CD14-positive monocyte (primary cell): ENCODE measurements around the gene ATG7. TPM values are rescaled to one million over a fixed set of nuclear protein-coding genes. Genes with fewer than 3 reads are reported as not detected.

Source experiments
- DNase-seq, 3 donors: peaks; one replicate each; pipeline ENCODE4 v3.0.0-alpha.2; 2011 to 2022
- H2AFZ ChIP-seq: 2 replicates; pipeline ENCODE4 v1.6.0; 2012; ENCODE audit warnings: mild to moderate bottlenecking, low read depth, low read length, inconsistent platforms; ENCODE audit not compliant: insufficient read depth, poor library complexity, severe bottlenecking
- H3K27ac ChIP-seq, 2 donors: 1 replicate in 1 of 2; 2 replicates in 1 of 2; pipeline ENCODE4 v1.5.1; 2012 to 2013; ENCODE audit warnings: low read length in 2 of 2, control low read depth in 1 of 2, inconsistent platforms in 1 of 2, low read depth in 1 of 2, mild to moderate bottlenecking in 1 of 2
- H3K27me3 ChIP-seq, 2 donors: one replicate each; pipeline versions ENCODE4 v1.6.0 to v1.6.1; 2011 to 2013; ENCODE audit warnings: low read length in 2 of 2; ENCODE audit not compliant: control insufficient read depth in 2 of 2, insufficient read depth in 2 of 2
- H3K36me3 ChIP-seq, 2 donors: replicated peaks in 1 of 2; 1 replicate in 1 of 2; 2 replicates in 1 of 2; pipeline versions ENCODE4 v1.5.1 to v1.6.1; 2012 to 2013; ENCODE audit warnings: low read length in 2 of 2, control low read depth in 1 of 2, inconsistent platforms in 1 of 2, mild to moderate bottlenecking in 1 of 2; ENCODE audit not compliant: insufficient read depth in 2 of 2, control insufficient read depth in 1 of 2
- H3K4me1 ChIP-seq, 2 donors: 1 replicate in 1 of 2; 2 replicates in 1 of 2; pipeline versions ENCODE4 v1.5.1 to v1.6.1; 2012 to 2013; ENCODE audit warnings: low read length in 2 of 2, control low read depth in 1 of 2, inconsistent platforms in 1 of 2, mild to moderate bottlenecking in 1 of 2, moderate library complexity in 1 of 2; ENCODE audit not compliant: insufficient read depth in 2 of 2, control insufficient read depth in 1 of 2
- H3K4me2 ChIP-seq: replicated peaks from 2 replicates; pipeline ENCODE3; 2012; ENCODE audit warnings: low read length, moderate library complexity, mild to moderate bottlenecking; ENCODE audit not compliant: poor library complexity, severe bottlenecking; ENCODE audit errors: extremely low read depth
- H3K4me3 ChIP-seq, 3 experiments: fragments of 200-600 bp in 1 of 3; sonication (generic) in 1 of 3; replicated peaks in 1 of 3; 1 replicate in 2 of 3; 2 replicates in 1 of 3; pipeline ENCODE4 v1.5.1; 2011 to 2013; ENCODE audit warnings: low read length in 3 of 3, mild to moderate bottlenecking in 3 of 3, control low read depth in 2 of 3, low read depth in 2 of 3, inconsistent platforms in 1 of 3, moderate library complexity in 1 of 3
- H3K79me2 ChIP-seq: 2 replicates; pipeline ENCODE4 v1.6.0; 2012; ENCODE audit warnings: mild to moderate bottlenecking, control low read depth, inconsistent platforms, low read length, moderate library complexity; ENCODE audit not compliant: insufficient read depth
- H3K9ac ChIP-seq: 2 replicates; pipeline ENCODE4 v1.6.0; 2017; ENCODE audit warnings: low read length, mild to moderate bottlenecking; ENCODE audit not compliant: insufficient read depth, poor library complexity, severe bottlenecking
- H3K9me3 ChIP-seq, 2 donors: replicated peaks in 1 of 2; 1 replicate in 1 of 2; 2 replicates in 1 of 2; pipeline versions ENCODE4 v1.5.1 to v1.6.1; 2012 to 2013; ENCODE audit warnings: low read length in 2 of 2, control low read depth in 1 of 2; ENCODE audit not compliant: control insufficient read depth in 1 of 2, insufficient read depth in 1 of 2
- H4K20me1 ChIP-seq: 2 replicates; pipeline ENCODE4 v1.6.0; 2012; ENCODE audit warnings: mild to moderate bottlenecking, low read length, control low read depth, moderate library complexity; ENCODE audit not compliant: insufficient read depth
- H3K27ac Mint-ChIP-seq, 7 donors: one replicate each; pipeline ENCODE4 v1.8.0; 2020; ENCODE audit warnings: mild to moderate bottlenecking in 7 of 7, mixed read lengths in 7 of 7, moderate library complexity in 6 of 7, inconsistent platforms in 2 of 7
- H3K27me3 Mint-ChIP-seq, 3 donors: one replicate each; pipeline ENCODE4 v1.8.0; 2021 to 2022; ENCODE audit warnings: low read depth in 3 of 3, mild to moderate bottlenecking in 3 of 3, mixed read lengths in 3 of 3, moderate library complexity in 3 of 3, inconsistent platforms in 1 of 3
- H3K36me3 Mint-ChIP-seq, 2 donors: one replicate each; pipeline ENCODE4 v1.8.0; 2020; ENCODE audit warnings: mixed read lengths in 2 of 2, inconsistent platforms in 1 of 2, mild to moderate bottlenecking in 1 of 2
- H3K4me1 Mint-ChIP-seq: one replicate; pipeline ENCODE4 v1.8.0; 2020; ENCODE audit warnings: mild to moderate bottlenecking, mixed read lengths
- H3K4me3 Mint-ChIP-seq, 2 donors: one replicate each; pipeline ENCODE4 v1.8.0; 2020; ENCODE audit warnings: mild to moderate bottlenecking in 2 of 2, mixed read lengths in 2 of 2, moderate library complexity in 1 of 2
- H3K9me3 Mint-ChIP-seq, 7 donors: one replicate each; pipeline ENCODE4 v1.8.0; 2020 to 2022; ENCODE audit warnings: mixed read lengths in 7 of 7, mild to moderate bottlenecking in 6 of 7, moderate library complexity in 6 of 7, inconsistent platforms in 2 of 7
- CTCF ChIP-seq: fragments of 200-600 bp; IDR thresholded peaks from one replicate; pipeline ENCODE4 v1.8.0; 2022; ENCODE audit warnings: antibody characterized with exemption, mild to moderate bottlenecking
- WGBS: methylation state at CpG from one replicate; pipeline ENCODE4 v1.1.5; 2013; ENCODE audit warnings: missing lambda C conversion rate; ENCODE audit not compliant: insufficient coverage; 5-methylcytosine and 5-hydroxymethylcytosine counted together
- intact Hi-C, 2 donors: fragments of 100-400 bp; cut with micrococcal nuclease; formaldehyde crosslinking; loops; one replicate each; pipeline versions ENCODE4 v1.15.0 to v1.15.1; 2023
- polyA plus RNA-seq, 3 donors: library from polyadenylated mRNA; depleted of rRNA in 1 of 3; unstranded in 2 of 3; stranded (reverse) in 1 of 3; fragments of 300-500 nt in 2 of 3; fragments of >200 nt in 1 of 3; fragmentation: Illumina TruSeq in 2 of 3; gene quantifications; 1 replicate in 2 of 3; 2 replicates in 1 of 3; pipeline ENCODE4 v1.2.3, GENCODE V29; 2012 to 2021

ATG7 gene
- polyA plus RNA-seq, 3 donors = 57.4 to 101 (median 89.7) TPM

GRCh38 chr3:11297126-11297525 lies 24.9 kb downstream of the ATG7 start:
- no peak overlapping the region for H3K4me2 ChIP-seq
- H4K20me1 ChIP-seq = peaks cover 59% of the 10 kb centered on the region
- no peak for DNase-seq
- Mint-ChIP-seq H3K9me3 (no peaks in the 10 kb centered on the region), H3K36me3 (peaks cover 68 to 86% of the 10 kb centered on the region in 2 donors), H3K4me1 (peaks cover 17% of the 10 kb centered on the region), H3K27ac (peak overlapping the region in 5 of 7 donors; percentile 54 to 78 (median 64)), H3K4me3 (no peak overlapping the region), H3K27me3 (peaks cover 0 to 3% (median 0%) of the 10 kb centered on the region in 3 donors)
- H3K4me1 ChIP-seq = peaks cover 4 to 6% of the 10 kb centered on the region in 2 donors
- no peaks in the 10 kb centered on the region for H3K27me3 ChIP-seq
- no peak overlapping the region for H3K9ac ChIP-seq
- H3K79me2 ChIP-seq = peaks cover 76% of the 10 kb centered on the region
- intact Hi-C loops = loop anchor here in 1 of 2 donors (5.0 kb wide), 1 partner anchor 35 kb away; no protein-coding TSS in a partner anchor
- peak overlapping the region in 1 of 2 donors; percentile 52 for H3K27ac ChIP-seq
- H3K9me3 ChIP-seq = no peaks in the 10 kb centered on the region
- no peak overlapping the region for H2AFZ ChIP-seq
- no peak for TF ChIP-seq CTCF
- WGBS = 100% methylated on average over 4 of the region's 4 CpGs
- H3K36me3 ChIP-seq = peaks cover 51 to 74% of the 10 kb centered on the region in 2 donors
- H3K4me3 ChIP-seq = no peak overlapping the region

DNA sequence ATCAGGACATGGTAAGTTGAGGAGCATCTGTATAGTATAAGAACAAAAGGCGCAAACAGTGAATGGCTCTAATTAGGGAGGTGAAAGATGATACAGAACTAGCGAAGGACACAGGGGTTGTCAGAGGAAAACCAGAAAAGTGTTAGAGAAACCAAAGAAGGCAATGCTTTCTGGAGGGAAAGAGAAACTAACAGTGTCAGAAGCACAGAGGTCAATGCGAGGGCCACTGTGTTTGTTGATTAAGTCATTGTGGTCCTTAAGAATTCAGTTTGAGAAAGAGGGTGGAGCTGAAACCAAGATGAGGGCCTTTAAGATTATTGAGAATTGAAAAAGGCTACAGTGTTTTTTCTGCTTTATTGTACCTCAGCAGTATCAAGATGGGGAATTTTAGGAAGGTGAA lies 28.8 kb downstream of the ATG7 start:
- H3K36me3 Mint-ChIP-seq = peaks cover 77 to 100% of the 10 kb centered on the region in 2 donors
- no peak overlapping the region for H3K27ac ChIP-seq
- WGBS = 93% methylated on average over 3 of the region's 3 CpGs
- H3K27ac Mint-ChIP-seq = peak overlapping the region in 4 of 7 donors; percentile 14 to 66 (median 40)
- no peak for TF ChIP-seq CTCF
- peaks cover 58% of the 10 kb centered on the region for H3K79me2 ChIP-seq
- intact Hi-C loops = no loop called here
- no peak overlapping the region for H2AFZ ChIP-seq
- no peak overlapping the region for H3K9ac ChIP-seq
- DNase-seq = no peak
- H3K4me1 ChIP-seq = peaks cover 0 to 7% of the 10 kb centered on the region in 2 donors
- peaks cover 0 to 3% (median 0%) of the 10 kb centered on the region in 3 donors for H3K27me3 Mint-ChIP-seq
- H3K4me2 ChIP-seq = no peak overlapping the region
- peaks cover 17% of the 10 kb centered on the region for H3K4me1 Mint-ChIP-seq
- H3K36me3 ChIP-seq = peaks cover 79 to 100% of the 10 kb centered on the region in 2 donors
- no peaks in the 10 kb centered on the region for H3K9me3 ChIP-seq
- H3K27me3 ChIP-seq = no peaks in the 10 kb centered on the region
- no peak overlapping the region for H3K4me3 ChIP-seq
- no peak overlapping the region for H3K4me3 Mint-ChIP-seq
- H4K20me1 ChIP-seq = peaks cover 75% of the 10 kb centered on the region
- H3K9me3 Mint-ChIP-seq = no peaks in the 10 kb centered on the region
